ENCODE data around the gene RALGAPA2. TPM values are rescaled to one million over a fixed set of nuclear protein-coding genes. Genes with fewer than 3 reads are reported as not detected.

Gene RALGAPA2
- total RNA-seq, 1 experiment from 2014 or later: 18.2 TPM

GRCh38 chr20:20513720-20514119 is 198.7 kb downstream of the RALGAPA2 start:
- ATAC-seq (no peak), DNase-seq (ENCODE audit: low spot score) (no peak)
- POLR2A ChIA-PET: no interaction called here
- H3K36me3 Mint-ChIP-seq: peaks cover 51% of the 10 kb centered on the region
- CTCF ChIA-PET: no interaction called here
- H3K4me1 Mint-ChIP-seq: peaks cover under 1% of the 10 kb centered on the region; the same call in 1 of the 2 replicates
- no peaks in the 10 kb centered on the region for H3K27me3 Mint-ChIP-seq (ENCODE audit: low read depth)
- H3K27ac Mint-ChIP-seq: no peak overlapping the region
- H3K9me3 Mint-ChIP-seq: peaks cover 24% of the 10 kb centered on the region
- no peak overlapping the region for H3K4me3 Mint-ChIP-seq
- TF ChIP-seq E2F4 (CRISPR knock-in tag; IDR thresholded peaks at IDR 0.05; ENCODE audit: borderline replicate concordance, low read depth) (no peak), ZNF423 (CRISPR knock-in tag; IDR thresholded peaks at IDR 0.05) (no peak), CREM (CRISPR knock-in tag; IDR thresholded peaks at IDR 0.05) (no peak), ZMAT4 (CRISPR knock-in tag; IDR thresholded peaks at IDR 0.05) (no peak), FOXJ3 (CRISPR knock-in tag; IDR thresholded peaks at IDR 0.05; ENCODE audit: borderline replicate concordance) (no peak), TEAD4 (CRISPR knock-in tag; IDR thresholded peaks at IDR 0.05) (no peak), NFATC4 (CRISPR knock-in tag; IDR thresholded peaks at IDR 0.05) (no peak), FOXK1 (CRISPR knock-in tag; IDR thresholded peaks at IDR 0.05) (no peak), E2F5 (CRISPR knock-in tag; IDR thresholded peaks at IDR 0.05) (no peak), HMGXB4 (CRISPR knock-in tag; IDR thresholded peaks at IDR 0.05) (no peak), HMGA2 (CRISPR knock-in tag; IDR thresholded peaks at IDR 0.05) (no peak), AFF4 (CRISPR knock-in tag; IDR thresholded peaks at IDR 0.05; ENCODE audit: borderline replicate concordance) (no peak), ARID4B (CRISPR knock-in tag; IDR thresholded peaks at IDR 0.05; ENCODE audit: borderline replicate concordance) (no peak), ZNF532 (CRISPR knock-in tag; IDR thresholded peaks at IDR 0.05; ENCODE audit: borderline replicate concordance) (no peak), NR2C2 (CRISPR knock-in tag; IDR thresholded peaks at IDR 0.05) (no peak), NFE2L1 (CRISPR knock-in tag; IDR thresholded peaks at IDR 0.05) (no peak)
